RWPE1 (cell line): Measurements from ENCODE around the gene CNTNAP2.

Experiments
- CTCF ChIA-PET: fragments of 350-600 bp; sonication (Branson Sonifier 250); formaldehyde crosslinking; extraction: SDS; loops from one replicate; lab custom pipeline; 2021; lab: Yijun Ruan, JAX
- POLR2A ChIA-PET: fragments of 400-600 bp; formaldehyde crosslinking; extraction: SDS; loops from one replicate; lab custom pipeline; 2020; ENCODE audit warnings: antibody characterized with exemption; ENCODE audit not compliant: low non-redundant PET; lab: Yijun Ruan, JAX
- DNase-seq: peaks from one replicate; pipeline ENCODE4 v3.0.0; 2012; ENCODE audit warnings: low spot score
- H3K27ac ChIP-seq: fragments of 450-650 bp; 2 replicates; pipeline ENCODE4 v1.5.1; 2017
- TF ChIP-seq, protein P1 (sequence below): fragments of 450-650 bp; conservative IDR thresholded peaks from 2 replicates; pipeline ENCODE4 v1.5.1; 2017; ENCODE audit warnings: low read depth, mild to moderate bottlenecking

The CNTNAP2 gene

DNA sequence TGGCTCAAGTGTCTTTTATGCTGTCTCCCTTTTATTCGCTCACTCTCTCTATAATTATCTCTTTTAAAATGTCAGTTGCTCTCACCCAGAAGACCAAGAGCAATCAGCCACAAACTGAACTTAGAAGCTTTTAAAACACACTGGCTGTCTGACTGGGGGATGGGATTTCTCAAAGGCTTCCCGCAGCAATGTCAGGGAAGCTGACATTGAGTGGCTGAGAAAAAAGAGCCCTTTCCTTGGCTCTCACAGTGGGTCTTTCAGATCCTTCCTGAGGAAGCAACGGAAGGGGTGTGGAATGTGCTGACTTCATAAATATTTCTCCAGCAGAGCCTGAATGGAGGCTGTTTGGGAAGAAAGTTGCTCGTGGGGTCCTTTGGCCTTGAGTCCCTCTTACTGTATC is 2028.2 kb downstream of the CNTNAP2 start:
- CTCF ChIA-PET: interaction anchor here (0.6 kb wide), 1 partner anchor 209 kb away, joined by 3 read pairs; no protein-coding TSS in a partner anchor

DNA sequence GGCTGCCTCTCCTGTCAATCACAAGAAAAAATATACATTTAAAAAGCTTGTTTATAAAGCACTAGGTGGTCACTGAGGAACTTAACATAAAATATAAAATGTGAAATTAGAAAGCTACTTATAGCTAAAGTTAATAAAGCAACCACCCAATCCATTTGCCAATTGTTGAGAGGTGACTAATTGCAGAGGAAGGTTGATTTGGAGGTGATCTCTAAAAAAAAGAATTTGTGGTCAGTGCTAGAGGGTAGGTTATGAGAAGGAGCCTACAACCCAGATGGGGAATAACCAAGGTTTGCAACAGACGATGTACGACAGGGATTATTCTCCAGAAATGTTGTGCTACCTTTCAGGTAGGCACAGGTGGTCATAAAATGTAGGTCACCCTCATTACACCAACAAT is 2029.7 kb downstream of the CNTNAP2 start:
- CTCF ChIA-PET: no interaction called here
- no peak for DNase-seq
- no peak overlapping the region for H3K27ac ChIP-seq
- POLR2A ChIA-PET: no interaction called here
- TF ChIP-seq, protein P1, sequence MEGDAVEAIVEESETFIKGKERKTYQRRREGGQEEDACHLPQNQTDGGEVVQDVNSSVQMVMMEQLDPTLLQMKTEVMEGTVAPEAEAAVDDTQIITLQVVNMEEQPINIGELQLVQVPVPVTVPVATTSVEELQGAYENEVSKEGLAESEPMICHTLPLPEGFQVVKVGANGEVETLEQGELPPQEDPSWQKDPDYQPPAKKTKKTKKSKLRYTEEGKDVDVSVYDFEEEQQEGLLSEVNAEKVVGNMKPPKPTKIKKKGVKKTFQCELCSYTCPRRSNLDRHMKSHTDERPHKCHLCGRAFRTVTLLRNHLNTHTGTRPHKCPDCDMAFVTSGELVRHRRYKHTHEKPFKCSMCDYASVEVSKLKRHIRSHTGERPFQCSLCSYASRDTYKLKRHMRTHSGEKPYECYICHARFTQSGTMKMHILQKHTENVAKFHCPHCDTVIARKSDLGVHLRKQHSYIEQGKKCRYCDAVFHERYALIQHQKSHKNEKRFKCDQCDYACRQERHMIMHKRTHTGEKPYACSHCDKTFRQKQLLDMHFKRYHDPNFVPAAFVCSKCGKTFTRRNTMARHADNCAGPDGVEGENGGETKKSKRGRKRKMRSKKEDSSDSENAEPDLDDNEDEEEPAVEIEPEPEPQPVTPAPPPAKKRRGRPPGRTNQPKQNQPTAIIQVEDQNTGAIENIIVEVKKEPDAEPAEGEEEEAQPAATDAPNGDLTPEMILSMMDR: no peak

More for the DNA sequence above, 2028.2 kb downstream of the CNTNAP2 start:
- POLR2A ChIA-PET: no interaction called here
- no peak for DNase-seq
- TF ChIP-seq, protein P1: no peak
- H3K27ac ChIP-seq: no peak overlapping the region

- no peak overlapping the region for H3K27ac ChIP-seq
- POLR2A ChIA-PET: no interaction called here
- DNase-seq: no peak
- CTCF ChIA-PET: no interaction called here
- TF ChIP-seq, protein P1: no peak
These were observed 2030.8 kb downstream of the CNTNAP2 start for GRCh38 chr7:148147438-148147837.

GRCh38 chr7:148148456-148148855 is 2031.9 kb downstream of the CNTNAP2 start:
- POLR2A ChIA-PET: no interaction called here
- TF ChIP-seq, protein P1: no peak
- CTCF ChIA-PET: no interaction called here
- no peak for DNase-seq
- no peak overlapping the region for H3K27ac ChIP-seq

- no peak overlapping the region for H3K27ac ChIP-seq
- TF ChIP-seq, protein P1: no peak
- no peak for DNase-seq
- ChIA-PET POLR2A (no interaction called here), CTCF (no interaction called here)
These were observed 2033.1 kb downstream of the CNTNAP2 start for GRCh38 chr7:148149730-148150129.

DNA sequence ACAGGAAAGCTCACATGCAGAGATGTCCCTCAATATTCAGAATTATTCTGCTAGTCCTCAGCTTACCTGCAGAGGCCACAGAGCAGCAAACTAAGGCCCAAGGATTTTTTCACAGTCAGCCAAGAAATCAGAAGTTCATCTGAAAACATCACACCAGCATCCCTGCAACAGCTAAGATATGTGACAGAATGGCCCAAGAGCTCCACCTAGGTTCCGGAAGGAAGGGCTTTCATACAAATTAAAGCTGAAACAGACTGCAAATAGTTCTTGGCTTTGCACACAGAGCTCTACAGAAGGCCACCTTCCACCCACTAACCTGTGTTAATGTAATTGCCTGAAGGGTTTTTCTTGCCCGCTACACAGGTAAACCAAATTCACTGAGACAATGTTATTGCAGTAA is 2035.2 kb downstream of the CNTNAP2 start:
- ChIA-PET CTCF (no interaction called here), POLR2A (no interaction called here)
- TF ChIP-seq, protein P1: no peak
- no peak for DNase-seq
- H3K27ac ChIP-seq: no peak overlapping the region
